Stomach (tissue), 9 donors: ENCODE results near the gene TBX4. TPM values are rescaled to one million over a fixed set of nuclear protein-coding genes. Genes with fewer than 3 reads are reported as not detected.

ENCODE experiments used
- DNase-seq, 2 donors: peaks; one replicate each; pipeline versions ENCODE4 v3.0.0 to v3.0.0-alpha.2; 2013 to 2019
- H3K27ac ChIP-seq, 5 donors: fragments of 200-600 bp in 4 of 5; sonication (generic) in 4 of 5; one replicate each; pipeline ENCODE4 v1.5.1; 2013 to 2019; ENCODE audit warnings: mild to moderate bottlenecking in 1 of 5, moderate library complexity in 1 of 5
- H3K27me3 ChIP-seq, 3 donors: fragments of 200-600 bp; sonication (generic); one replicate each; pipeline ENCODE4 v1.5.1; 2017 to 2019; ENCODE audit warnings: mixed run types in 1 of 3
- H3K36me3 ChIP-seq, 4 donors: fragments of 200-600 bp; sonication (generic); 1 replicate in 3 of 4; 2 replicates in 1 of 4; pipeline ENCODE4 v1.5.1; 2016 to 2019
- H3K4me1 ChIP-seq, 4 donors: fragments of 200-600 bp; sonication (generic); one replicate each; pipeline ENCODE4 v1.5.1; 2016 to 2019
- H3K4me3 ChIP-seq, 4 donors: fragments of 200-600 bp; sonication (generic) in 3 of 4; one replicate each; pipeline ENCODE4 v1.5.1; 2016 to 2019; ENCODE audit warnings: mild to moderate bottlenecking in 1 of 4
- H3K9me3 ChIP-seq, 4 donors: fragments of 200-600 bp; sonication (generic); one replicate each; pipeline ENCODE4 v1.5.1; 2016 to 2019
- CTCF ChIP-seq, 7 experiments: fragments of 450-650 bp in 4 of 7; fragments of 200-600 bp in 3 of 7; sonication (generic) in 3 of 7; IDR thresholded peaks; one replicate each; pipeline ENCODE4 v1.5.1; 2016 to 2019; ENCODE audit warnings: antibody characterized with exemption in 7 of 7, control low read depth in 2 of 7, mild to moderate bottlenecking in 1 of 7
- EP300 ChIP-seq: sonication (generic); formaldehyde crosslinking; IDR thresholded peaks from one replicate; pipeline ENCODE4 v1.6.1; 2017; ENCODE audit warnings: antibody characterized with exemption
- POLR2A ChIP-seq, 4 donors: fragments of 450-650 bp; IDR thresholded peaks; one replicate each; pipeline ENCODE4 v1.6.1; 2016; ENCODE audit warnings: antibody characterized with exemption in 4 of 4, control low read depth in 2 of 4, mild to moderate bottlenecking in 1 of 4, moderate library complexity in 1 of 4
- POLR2AphosphoS5 ChIP-seq, 3 donors: sonication (generic); formaldehyde crosslinking; IDR thresholded peaks; one replicate each; pipeline ENCODE4 v1.6.1; 2016; ENCODE audit warnings: antibody characterized with exemption in 3 of 3
- WGBS, 5 donors: extraction: QIAGEN DNeasy Blood & Tissue Kit in 3 of 5; methylation state at CpG; one replicate each; pipeline versions ENCODE4 v1.1.5 to v1.1.7; 2013 to 2018; 5-methylcytosine and 5-hydroxymethylcytosine counted together
- intact Hi-C: fragments of 100-400 bp; cut with DNase I; formaldehyde crosslinking; loops from one replicate; pipeline ENCODE4 v1.15.1; 2023; ENCODE audit warnings: low total_unique reads
- polyA plus RNA-seq, 3 donors: library from polyadenylated mRNA; stranded (reverse); fragments of 200-250 nt; gene quantifications; one replicate each; pipeline ENCODE4 v1.2.3, GENCODE V29; 2013
- total RNA-seq, 5 donors: library from RNA; depleted of rRNA; stranded (reverse); fragments of >200 nt; gene quantifications; one replicate each; pipeline versions ENCODE4 v1.1.0 to v1.2.3, GENCODE V29; 2014 to 2016
- donor health status: healthy with polysubstance abuse.
- donor health status: Bipolar disorder and iron deficiency.
- donor health status: healthy.

The TBX4 gene
- total and polyA plus RNA-seq, 8 donors, result 0.08 to 0.73 TPM; not detected in 6

DNA sequence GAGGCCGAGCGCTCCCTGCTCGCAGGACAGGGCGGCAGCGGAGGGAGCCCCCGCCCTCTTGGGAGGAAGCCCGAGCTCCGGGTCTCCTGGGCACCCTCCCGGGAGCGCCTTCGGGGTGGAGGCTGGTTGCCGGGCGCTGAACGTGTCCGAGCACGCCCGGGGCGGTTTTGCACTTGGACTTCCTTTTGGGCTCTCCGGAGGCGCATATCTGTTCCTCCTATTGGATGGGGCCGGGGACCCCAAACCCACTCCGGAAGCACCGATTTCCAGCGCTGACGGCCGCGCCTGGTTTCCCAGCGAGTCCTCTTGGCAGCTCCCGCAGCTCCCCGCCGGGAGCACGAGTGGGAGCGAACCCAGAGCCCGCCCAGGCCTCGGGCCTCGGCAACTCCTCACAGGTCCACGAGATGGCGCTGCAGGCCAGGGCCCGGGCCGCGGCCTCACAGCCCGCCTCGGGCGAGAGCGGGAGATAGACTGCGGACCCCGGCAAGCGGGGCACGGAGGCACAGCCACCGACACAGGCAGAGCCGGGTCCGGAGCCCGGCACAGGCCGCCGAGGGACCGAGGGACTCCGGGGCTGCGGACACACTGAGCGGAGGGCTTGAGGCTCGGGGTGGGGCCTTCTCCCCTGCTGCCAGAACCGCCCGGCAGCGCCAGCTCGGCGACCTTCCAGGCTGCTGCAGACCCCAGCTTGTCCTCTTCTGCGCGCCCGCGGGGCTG, 39.9 kb upstream of the TBX4 start:
- 0 to 2% (median 1%) methylated on average over 9 to 69 of the region's 69 CpGs for WGBS, 5 donors
- H3K4me1 ChIP-seq, result peaks cover 32 to 83% (median 70%) of the 10 kb centered on the region in 4 donors

GRCh38 chr17:61412860-61413660, 39.2 kb upstream of the TBX4 start:
- intact Hi-C loops, result loop anchor here (10.0 kb wide), 1 partner anchor 422 kb away; no protein-coding TSS in a partner anchor
- H3K4me1 ChIP-seq, result peaks cover 32 to 77% (median 65%) of the 10 kb centered on the region in 4 donors
- H3K27ac ChIP-seq, result peak overlapping the region; percentile 22 to 93 (median 84)
- no peak for DNase-seq
- H3K4me3 ChIP-seq, result peak overlapping the region; percentile 46 to 75 (median 65)
- H3K9me3 ChIP-seq, result no peaks in the 10 kb centered on the region
- H3K36me3 ChIP-seq, result no peaks in the 10 kb centered on the region
- TF ChIP-seq EP300 (no peak), POLR2AphosphoS5 (IDR thresholded peaks at IDR 0.05) (no peak), POLR2A (IDR thresholded peaks at IDR 0.05) (no peak), CTCF (IDR thresholded peaks at IDR 0.05) (no peak)
- H3K27me3 ChIP-seq, result peaks cover 5 to 81% (median 45%) of the 10 kb centered on the region in 3 donors
- WGBS, 5 donors, result 13 to 17% (median 16%) methylated on average over 17 to 38 of the region's 38 CpGs

More for the DNA sequence above, 39.9 kb upstream of the TBX4 start:
- H3K27ac ChIP-seq, result peak overlapping the region; percentile 55 to 93 (median 84)
- no peaks in the 10 kb centered on the region for H3K36me3 ChIP-seq
- intact Hi-C loops, result loop anchor here (10.0 kb wide), 1 partner anchor 422 kb away; no protein-coding TSS in a partner anchor
- H3K4me3 ChIP-seq, result peak overlapping the region; percentile 46 to 75 (median 65)
- H3K27me3 ChIP-seq, result peaks cover 5 to 81% (median 50%) of the 10 kb centered on the region in 3 donors
- TF ChIP-seq CTCF (IDR thresholded peaks at IDR 0.05) (peak in 5 of 7 experiments; percentile 90 to 100 (median 98)), POLR2AphosphoS5 (IDR thresholded peaks at IDR 0.05) (peak in 1 of 3 donors; percentile 62), POLR2A (IDR thresholded peaks at IDR 0.05) (no peak), EP300 (no peak)
- DNase-seq, result peak; percentile 82 to 93
- H3K9me3 ChIP-seq, result no peaks in the 10 kb centered on the region

- intact Hi-C loops, result loop anchor here (10.0 kb wide), 1 partner anchor 421 kb away; no protein-coding TSS in a partner anchor
- H3K36me3 ChIP-seq, result no peaks in the 10 kb centered on the region
- DNase-seq, result peak; percentile 8 to 13
- peaks cover 5 to 79% (median 39%) of the 10 kb centered on the region in 3 donors for H3K27me3 ChIP-seq
- peak overlapping the region in 2 of 5 donors; percentile 85 to 93 for H3K27ac ChIP-seq
- H3K9me3 ChIP-seq, result no peaks in the 10 kb centered on the region
- H3K4me3 ChIP-seq, result peak overlapping the region in 3 of 4 donors; percentile 61 to 75 (median 69)
- no peak for TF ChIP-seq EP300
- no peak for TF ChIP-seq POLR2A (IDR thresholded peaks at IDR 0.05)
- TF ChIP-seq CTCF (IDR thresholded peaks at IDR 0.05), result no peak
- no peak for TF ChIP-seq POLR2AphosphoS5 (IDR thresholded peaks at IDR 0.05)
- 84 to 94% (median 89%) methylated on average over 8 of the region's 8 CpGs for WGBS, 5 donors
- H3K4me1 ChIP-seq, result peaks cover 32 to 71% (median 59%) of the 10 kb centered on the region in 4 donors
These were observed 38.5 kb upstream of the TBX4 start for GRCh38 chr17:61413661-61414126.
